AG09309 (cell line): Measurements from ENCODE around the gene ESPNL.

ENCODE experiments used
- DNase-seq: peaks from one replicate; pipeline ENCODE4 v3.0.0-alpha.2; 2010; ENCODE audit warnings: low read depth
- H3K4me3 ChIP-seq: 2 replicates; pipeline ENCODE4 v1.5.1; 2011; ENCODE audit warnings: mild to moderate bottlenecking, low read depth, low read length, moderate library complexity; ENCODE audit not compliant: control insufficient read depth
- TF ChIP-seq, protein P1 (sequence below): IDR thresholded peaks from 2 replicates; pipeline ENCODE4 v1.5.1; 2011; ENCODE audit warnings: mild to moderate bottlenecking, low read depth, low read length, inconsistent platforms; ENCODE audit not compliant: insufficient read depth, control insufficient read depth; ENCODE audit errors: missing control alignments

ESPNL gene

DNA sequence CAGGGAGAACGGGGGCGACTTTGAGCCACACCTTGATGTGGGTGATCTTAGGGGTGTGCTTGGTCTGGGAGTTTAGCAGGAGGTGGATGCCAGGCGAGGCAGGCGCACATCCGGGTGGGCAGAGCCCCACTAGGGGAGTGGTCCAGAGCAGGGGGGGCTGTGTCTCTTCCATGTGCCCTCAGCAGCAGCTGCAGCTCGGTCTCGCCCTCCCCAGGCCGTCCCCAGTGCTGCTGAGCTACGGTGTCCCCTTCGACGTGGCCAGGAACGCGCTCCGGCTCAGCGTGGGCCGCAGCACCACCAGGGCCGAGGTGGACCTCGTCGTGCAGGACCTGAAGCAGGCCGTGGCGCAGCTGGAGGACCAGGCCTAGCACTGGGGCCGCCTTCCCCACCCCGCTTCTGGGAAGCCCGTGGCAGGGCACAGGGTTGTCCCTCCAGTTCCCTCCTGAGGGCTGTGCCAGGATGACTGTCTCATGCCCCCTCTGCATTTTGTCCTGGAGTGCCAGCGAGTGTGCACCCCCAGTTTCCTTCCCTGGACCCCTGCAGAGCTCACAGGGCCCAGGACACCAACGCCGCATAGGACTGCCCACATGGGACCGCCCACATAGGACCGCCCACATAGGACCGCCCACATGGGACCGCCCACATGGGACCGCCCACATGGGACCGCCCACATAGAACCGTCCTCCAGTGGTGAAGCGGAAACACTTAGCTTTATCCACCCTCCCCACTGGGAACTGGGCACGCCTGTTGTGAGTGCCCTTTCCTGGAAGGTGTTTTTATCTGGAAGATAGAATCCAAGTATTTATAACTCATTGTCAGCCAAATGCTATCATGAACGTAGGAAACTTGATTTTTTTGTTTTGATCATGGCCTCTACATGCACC, 1.9 kb upstream of the ESPNL start:
- TF ChIP-seq, protein P1, sequence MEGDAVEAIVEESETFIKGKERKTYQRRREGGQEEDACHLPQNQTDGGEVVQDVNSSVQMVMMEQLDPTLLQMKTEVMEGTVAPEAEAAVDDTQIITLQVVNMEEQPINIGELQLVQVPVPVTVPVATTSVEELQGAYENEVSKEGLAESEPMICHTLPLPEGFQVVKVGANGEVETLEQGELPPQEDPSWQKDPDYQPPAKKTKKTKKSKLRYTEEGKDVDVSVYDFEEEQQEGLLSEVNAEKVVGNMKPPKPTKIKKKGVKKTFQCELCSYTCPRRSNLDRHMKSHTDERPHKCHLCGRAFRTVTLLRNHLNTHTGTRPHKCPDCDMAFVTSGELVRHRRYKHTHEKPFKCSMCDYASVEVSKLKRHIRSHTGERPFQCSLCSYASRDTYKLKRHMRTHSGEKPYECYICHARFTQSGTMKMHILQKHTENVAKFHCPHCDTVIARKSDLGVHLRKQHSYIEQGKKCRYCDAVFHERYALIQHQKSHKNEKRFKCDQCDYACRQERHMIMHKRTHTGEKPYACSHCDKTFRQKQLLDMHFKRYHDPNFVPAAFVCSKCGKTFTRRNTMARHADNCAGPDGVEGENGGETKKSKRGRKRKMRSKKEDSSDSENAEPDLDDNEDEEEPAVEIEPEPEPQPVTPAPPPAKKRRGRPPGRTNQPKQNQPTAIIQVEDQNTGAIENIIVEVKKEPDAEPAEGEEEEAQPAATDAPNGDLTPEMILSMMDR = no peak
- H3K4me3 ChIP-seq = no peak overlapping the region
- DNase-seq = no peak

DNA sequence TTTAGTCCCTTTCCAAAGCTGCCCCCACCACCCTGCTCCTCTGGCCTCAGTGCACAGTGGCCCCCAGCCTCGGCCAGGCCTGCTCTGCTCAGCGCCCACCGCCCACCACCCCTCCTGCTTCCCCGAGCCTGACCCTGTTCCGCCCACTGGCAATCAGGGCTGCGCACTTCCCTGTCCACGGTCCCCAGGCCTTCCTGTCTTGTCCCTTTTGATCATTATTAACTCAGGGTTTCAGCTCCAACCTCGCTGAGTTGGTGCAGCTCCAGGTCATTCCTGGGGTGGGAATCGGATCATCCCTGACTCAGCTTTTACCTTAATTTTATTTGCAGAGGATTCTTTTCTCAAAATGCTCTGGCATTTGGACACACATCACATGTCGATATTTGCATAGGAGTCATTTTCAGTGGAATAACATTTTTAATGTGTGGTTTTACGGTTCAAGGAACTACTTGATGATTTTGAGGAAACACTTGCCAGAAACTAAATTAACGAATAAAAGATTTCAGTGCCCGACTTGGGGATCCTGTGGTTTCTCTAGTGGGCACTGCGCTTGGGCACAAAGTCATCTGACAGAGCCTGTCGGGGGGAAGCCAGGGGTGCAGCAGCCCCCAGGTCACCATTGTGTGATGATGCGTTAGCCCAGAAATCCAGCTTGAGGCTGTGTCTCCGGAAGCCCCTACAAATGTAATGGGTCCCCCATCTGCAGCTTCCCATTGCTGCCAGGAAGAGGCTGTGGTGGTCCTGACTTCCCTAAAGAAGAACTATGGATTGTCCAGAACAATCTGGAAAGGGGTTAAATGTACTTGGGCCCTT, 1.0 kb upstream of the ESPNL start:
- H3K4me3 ChIP-seq = no peak overlapping the region
- no peak for DNase-seq

DNA sequence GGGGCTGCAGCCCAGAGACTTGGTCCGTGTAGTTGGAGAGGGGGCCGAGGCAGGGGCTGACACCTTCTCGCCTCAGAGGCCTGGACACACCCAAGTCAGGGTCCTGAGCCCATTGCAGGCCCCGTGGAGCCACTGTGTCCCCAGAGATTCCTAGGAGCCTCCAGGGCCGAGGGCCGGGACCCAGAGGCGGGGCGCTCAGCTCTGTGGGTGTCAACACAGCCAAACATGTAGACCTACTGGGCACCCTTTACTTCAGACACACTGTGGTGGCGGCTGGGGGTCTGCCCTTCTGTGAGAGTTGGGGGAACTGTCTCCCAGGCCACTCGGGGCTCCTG, 459 bp upstream of the ESPNL start:
- TF ChIP-seq, protein P1 = no peak
- no peak overlapping the region for H3K4me3 ChIP-seq
- no peak for DNase-seq

More for the DNA sequence above, 1.0 kb upstream of the ESPNL start:
- TF ChIP-seq, protein P1 = no peak

DNA sequence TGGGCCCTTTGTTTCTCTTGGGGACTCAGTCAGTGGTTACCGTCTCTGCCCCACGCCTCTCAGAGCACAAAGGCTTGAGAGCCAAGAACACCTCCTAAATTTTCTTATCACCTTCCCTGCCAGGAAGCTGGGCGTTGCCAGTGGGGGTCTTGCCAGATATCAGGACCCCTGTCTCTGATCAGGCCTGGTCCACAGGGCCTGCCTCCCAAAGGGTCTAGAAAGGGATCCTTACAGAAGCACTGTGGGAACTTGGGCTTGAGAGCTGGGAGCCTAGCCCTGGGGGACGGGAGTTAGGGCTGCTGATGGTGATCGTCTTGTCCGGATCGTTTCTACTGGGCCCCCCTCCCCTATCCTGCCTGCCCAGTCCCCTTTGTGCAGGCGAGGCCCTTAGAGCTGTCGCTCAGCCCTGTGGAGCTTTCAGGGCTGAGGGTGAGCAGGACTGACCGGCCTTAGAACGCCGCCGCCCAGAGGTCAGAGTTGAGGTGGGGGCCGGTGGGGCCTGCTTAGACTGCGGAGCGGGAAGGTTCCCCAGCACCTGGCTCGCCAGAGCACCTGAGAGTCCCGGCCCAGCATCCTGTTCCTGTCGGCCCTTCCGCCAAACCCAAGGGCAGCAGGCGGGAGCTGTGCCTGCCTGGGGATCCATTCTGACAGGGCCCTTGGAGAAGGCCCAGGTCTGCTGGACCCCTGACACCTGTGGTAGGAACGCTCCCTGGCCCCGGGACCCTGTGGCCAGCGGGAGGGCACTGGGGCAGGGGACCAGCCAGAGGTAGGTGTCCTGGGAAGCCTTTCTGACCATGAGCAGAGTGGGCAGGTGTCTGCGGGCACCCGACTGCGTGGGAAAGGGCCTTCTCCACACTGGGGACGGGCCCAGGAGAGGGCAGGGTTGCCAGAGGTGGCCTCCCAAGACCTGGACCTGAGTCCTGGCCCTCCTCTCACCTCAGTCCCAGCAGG, 956 bp downstream of the ESPNL start:
- DNase-seq = no peak
- H3K4me3 ChIP-seq = no peak overlapping the region
- TF ChIP-seq, protein P1 = no peak

DNA sequence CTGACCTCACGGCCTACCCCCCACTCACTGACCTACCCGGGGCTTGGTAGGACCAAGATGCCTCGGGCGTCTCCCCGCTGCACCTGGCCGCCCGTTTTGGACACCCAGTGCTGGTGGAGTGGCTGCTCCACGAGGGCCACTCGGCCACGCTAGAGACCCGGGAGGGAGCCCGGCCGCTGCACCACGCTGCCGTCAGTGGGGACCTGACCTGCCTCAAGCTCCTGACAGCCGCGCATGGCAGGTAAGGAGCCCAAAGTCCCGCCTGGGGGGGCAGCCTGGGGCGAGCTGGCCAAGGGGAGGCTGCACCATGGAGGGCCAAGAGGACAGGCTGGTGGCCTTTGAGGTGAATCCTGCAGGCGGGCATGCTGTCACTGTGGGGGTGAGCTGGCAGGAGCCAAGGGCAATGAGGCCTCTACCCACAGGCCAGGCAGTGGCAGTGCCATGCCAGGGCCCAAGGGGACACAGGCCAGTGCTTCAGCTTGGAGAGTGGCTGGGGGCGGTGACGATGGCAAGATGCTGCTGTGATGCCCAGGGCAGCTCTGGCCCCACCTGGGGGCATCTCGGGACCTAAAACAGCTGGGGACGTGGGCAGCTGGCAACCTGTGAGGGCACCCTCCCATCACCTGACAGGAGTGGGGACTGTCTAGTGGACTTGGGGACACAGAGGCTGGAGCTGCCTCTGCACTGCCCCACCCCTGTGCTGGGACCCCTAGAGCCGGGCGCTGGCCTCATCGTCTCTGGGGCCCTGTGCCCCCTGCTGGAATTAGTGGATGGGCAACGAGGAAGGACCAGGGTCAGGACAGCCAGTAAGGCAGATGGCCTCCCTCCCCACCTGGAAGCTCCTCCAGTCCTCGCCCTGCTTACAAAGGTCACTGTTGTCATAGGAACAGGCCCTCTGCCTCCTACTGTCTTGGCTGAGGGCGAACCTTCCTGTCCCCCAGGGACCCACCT, 2.0 kb downstream of the ESPNL start:
- TF ChIP-seq, protein P1 = no peak
- no peak for DNase-seq
- H3K4me3 ChIP-seq = no peak overlapping the region

DNA sequence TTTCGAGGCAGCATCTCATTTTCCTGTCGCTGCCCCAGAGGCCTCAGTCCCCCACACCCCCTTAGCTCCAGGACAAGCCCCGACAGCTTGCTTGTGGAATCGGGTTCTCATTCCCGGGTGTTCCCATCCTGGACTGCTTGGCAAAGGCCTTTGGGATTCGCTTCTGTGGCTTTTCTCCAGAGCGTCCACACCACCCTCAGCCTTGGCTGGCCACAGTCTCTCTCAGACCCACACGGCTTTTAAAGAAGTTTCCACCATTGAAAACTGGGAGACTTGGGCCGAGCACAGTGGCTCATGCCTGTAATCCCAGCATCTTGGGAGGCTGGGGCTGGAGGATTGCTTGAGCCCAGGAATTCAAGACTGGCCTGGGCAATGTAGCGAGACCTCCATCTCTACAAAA, 2.7 kb downstream of the ESPNL start:
- TF ChIP-seq, protein P1 = no peak
- DNase-seq = no peak
- H3K4me3 ChIP-seq = no peak overlapping the region
